Renal pelvis (tissue), 12 donors: ENCODE measurements around the gene OR2AK2. TPM values are rescaled to one million over a fixed set of nuclear protein-coding genes. Genes with fewer than 3 reads are reported as not detected.

Experiments
- DNase-seq: peaks from one replicate; pipeline ENCODE4 v3.0.0-alpha.2; 2013
- long read RNA-seq, 16 experiments: transcript quantifications; one replicate each; lab custom pipeline, GENCODE V29; 2026
- polyA plus RNA-seq, 3 donors: library from polyadenylated mRNA; unstranded; fragments of 120-200 nt; gene quantifications; one replicate each; pipeline ENCODE4 v1.2.1, GENCODE V29; 2013; ENCODE audit not compliant: insufficient read length in 3 of 3

OR2AK2 gene, protein sequence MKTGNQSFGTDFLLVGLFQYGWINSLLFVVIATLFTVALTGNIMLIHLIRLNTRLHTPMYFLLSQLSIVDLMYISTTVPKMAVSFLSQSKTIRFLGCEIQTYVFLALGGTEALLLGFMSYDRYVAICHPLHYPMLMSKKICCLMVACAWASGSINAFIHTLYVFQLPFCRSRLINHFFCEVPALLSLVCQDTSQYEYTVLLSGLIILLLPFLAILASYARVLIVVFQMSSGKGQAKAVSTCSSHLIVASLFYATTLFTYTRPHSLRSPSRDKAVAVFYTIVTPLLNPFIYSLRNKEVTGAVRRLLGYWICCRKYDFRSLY
- not detected for polyA plus RNA-seq
- long read RNA-seq, donor 1 = 0 reads
- long read RNA-seq, donor 2 = 0 reads
- long read RNA-seq, donor 3 = 0 reads
- long read RNA-seq, donor 4 = 0 reads
- long read RNA-seq, donor 5 = 0 reads
- long read RNA-seq, donor 6 = 0 reads
- long read RNA-seq, donor 7 = 0 reads
- long read RNA-seq, donor 8 = 0 reads
- long read RNA-seq, donor 9 = 0 reads
- long read RNA-seq, donor 10 = 0 reads
- long read RNA-seq, donor 11 = 0 reads
- long read RNA-seq, donor 12 = 0 reads
- long read RNA-seq, donor 13 = 0 reads
- long read RNA-seq, donor 14 = 0 reads
- long read RNA-seq, donor 15 = 0 reads
- long read RNA-seq, donor 16 = 0 reads

DNA sequence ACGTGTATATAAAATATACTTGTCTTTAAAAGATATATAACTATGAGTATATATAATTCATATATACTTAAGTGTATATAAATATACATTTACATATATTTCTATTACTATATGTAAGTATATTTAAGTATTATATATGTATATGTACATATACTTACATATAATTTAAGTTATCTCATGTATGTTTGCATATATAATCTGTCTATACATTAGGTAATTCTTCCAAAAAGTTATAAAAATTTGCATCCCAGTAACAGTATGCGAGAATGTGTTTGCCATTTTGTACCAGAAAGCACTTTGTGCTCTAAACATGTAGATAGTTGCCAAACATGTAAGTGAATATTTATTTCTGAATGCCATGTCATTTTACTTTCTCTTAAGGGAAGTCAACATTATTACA lies at the start of gene OR2AK2:
TSS of gene OR2AK2 (plus strand) at position 301 of the 400 bp plus-strand sequence. CDS start 144 bp downstream, outside the sequence.
- DNase-seq = no peak

GRCh38 chr1:247919952-247920351 lies 45.1 kb upstream of the OR2AK2 start, which contains the start of gene OR2T8:
Gene OR2T8 (plus strand): TSS chr1:247920252. CDS start chr1:247921018, 766 bp downstream.
- DNase-seq = no peak

DNA sequence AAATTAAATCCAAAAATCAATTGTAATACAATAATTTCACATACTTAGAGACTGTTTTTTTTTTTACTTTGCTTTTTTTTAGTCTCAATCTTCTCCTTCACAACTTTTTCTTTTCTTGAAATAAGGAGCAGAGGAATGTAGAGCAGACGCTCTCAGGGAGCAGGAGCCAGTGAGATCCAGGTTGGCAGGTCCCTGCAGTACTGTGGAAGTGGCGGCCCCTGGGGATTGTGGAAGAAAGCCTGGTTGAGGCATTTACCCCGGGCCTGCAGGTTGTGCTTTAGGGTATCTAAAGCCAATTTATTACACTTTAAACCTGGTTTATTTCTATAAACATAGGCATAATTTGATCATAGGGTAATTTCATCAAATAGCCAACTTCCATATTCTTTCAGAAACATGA lies 41.1 kb upstream of the OR2AK2 start:
- DNase-seq = no peak

DNA sequence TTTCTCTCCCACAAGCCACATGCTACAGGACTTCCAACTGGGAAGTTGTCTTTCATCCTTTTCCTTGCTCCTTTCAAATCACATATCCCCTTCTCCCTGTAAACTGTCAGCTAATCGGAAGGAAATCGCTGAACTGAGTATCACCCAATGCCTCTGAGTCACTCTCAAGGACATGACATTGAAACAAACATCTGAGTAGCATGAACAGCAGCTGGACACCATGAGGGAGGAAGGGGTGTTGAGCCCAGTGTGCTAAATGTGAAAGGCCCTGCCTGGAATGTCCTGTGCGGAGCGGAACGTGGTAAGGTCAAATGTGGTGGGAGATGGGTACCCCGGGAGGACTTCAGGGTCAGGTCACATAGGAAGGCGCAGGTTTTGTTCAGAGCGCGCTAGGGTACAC lies 40.2 kb upstream of the OR2AK2 start, which contains the start of gene OR2AJ1:
TSS of gene OR2AJ1 (plus strand) at position 22 of the 400 bp plus-strand sequence. CDS start 8,880 bp downstream, outside the sequence.
- no peak for DNase-seq

DNA sequence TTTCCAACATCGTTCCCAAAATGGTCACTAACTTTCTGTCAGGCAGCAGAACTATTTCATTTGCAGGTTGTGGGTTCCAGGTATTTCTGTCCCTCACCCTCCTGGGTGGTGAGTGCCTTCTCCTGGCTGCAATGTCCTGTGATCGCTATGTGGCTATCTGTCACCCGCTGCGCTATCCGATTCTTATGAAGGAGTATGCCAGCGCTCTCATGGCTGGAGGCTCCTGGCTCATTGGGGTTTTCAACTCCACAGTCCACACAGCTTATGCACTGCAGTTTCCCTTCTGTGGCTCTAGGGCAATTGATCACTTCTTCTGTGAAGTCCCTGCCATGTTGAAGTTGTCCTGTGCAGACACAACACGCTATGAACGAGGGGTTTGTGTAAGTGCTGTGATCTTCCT lies 31.0 kb upstream of the OR2AK2 start:
- no peak for DNase-seq

GRCh38 chr1:247935781-247936180 lies 29.3 kb upstream of the OR2AK2 start:
- no peak for DNase-seq

GRCh38 chr1:247936415-247936814 lies 28.6 kb upstream of the OR2AK2 start:
- DNase-seq = no peak

GRCh38 chr1:247936965-247937734 lies 27.9 kb upstream of the OR2AK2 start:
- peak; percentile 63 for DNase-seq

DNA sequence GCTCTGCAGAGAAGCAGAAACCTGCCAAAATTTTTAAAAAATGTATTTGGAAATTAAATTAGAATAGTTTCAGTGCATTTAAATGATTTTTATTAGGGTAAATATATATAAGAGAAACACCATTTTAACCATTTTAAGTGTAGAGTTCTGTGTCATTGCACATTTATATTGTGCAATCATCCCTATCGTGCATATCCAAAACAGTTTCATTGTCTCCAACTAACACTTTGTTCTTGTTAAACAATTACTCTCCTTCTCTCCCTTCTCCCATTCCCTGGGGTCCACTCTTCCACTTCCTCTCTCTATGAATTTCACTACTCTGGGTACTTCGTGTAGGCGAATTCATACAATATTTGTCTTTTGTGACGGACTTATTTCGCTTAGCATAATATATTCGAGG lies 22.4 kb upstream of the OR2AK2 start:
- DNase-seq = no peak

- no peak for DNase-seq
These were observed 16.5 kb upstream of the OR2AK2 start, which contains the start of gene OR2L8 for GRCh38 chr1:247948558-247948957. Gene OR2L8 (plus strand): TSS chr1:247948858. CDS start chr1:247948858, 0 bp downstream.

- DNase-seq = no peak
These were observed 11.6 kb upstream of the OR2AK2 start for GRCh38 chr1:247953408-247953807.

DNA sequence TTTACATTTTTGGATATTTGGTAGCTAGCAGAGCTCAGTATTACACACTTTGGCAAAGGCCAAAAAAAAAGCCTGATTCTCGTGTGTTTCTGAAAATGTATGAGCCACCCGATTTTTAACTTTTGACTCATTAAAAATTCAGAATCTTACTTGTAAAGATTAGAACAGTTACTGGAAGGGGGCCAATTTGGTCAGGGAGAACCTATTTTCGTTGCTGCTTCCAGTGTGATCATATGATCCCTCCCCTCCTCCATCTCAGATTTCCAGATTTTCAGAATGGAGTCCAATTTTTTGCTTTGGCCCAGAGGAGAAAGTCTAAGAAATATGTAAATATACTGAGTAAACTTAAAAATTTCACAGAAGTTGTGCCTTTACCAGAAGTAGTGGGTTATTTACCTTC lies 3.2 kb upstream of the OR2AK2 start:
- no peak for DNase-seq

- DNase-seq = no peak
These were observed 2.0 kb upstream of the OR2AK2 start for GRCh38 chr1:247962911-247963588.

GRCh38 chr1:247966532-247967204 lies 1.6 kb downstream of the OR2AK2 start:
- no peak for DNase-seq

DNA sequence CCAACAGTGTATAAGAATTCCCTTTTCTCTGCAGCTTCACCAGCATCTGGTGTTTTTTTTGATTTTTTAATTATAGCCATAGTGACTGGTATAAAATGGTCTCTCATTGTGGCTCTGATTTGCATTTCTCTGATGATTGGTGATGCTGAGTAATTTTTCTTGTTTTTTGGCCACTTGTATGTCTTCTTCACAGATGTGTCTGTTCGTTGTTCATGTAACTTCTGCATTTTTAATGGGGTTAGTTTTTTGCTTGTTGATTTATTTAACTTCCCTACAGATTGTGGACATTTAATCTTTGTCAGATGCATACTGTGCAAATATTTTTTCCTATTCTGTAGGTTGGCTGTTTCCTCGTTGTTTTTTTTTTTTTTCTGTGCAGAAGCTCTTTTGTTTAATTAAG lies 28.0 kb downstream of the OR2AK2 start:
- DNase-seq = no peak

DNA sequence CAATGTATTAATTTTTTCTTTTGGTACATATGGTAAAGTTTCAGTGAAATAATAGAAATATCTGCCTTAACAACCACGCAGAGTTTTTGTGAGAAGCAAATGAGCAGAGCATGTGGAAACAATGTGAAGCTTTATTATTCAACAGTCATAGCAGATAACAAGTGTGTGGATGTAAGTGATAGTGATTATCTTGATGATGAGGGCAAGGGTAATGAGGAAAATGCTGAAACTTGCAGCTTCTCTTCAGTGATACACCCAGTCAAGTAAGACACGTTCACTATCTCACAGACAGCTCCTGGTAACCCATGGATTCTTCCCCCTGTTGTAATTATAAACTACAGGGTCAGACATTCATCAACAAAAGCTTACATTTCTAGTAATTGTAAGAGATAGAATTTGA lies 33.8 kb downstream of the OR2AK2 start:
- DNase-seq = no peak

DNA sequence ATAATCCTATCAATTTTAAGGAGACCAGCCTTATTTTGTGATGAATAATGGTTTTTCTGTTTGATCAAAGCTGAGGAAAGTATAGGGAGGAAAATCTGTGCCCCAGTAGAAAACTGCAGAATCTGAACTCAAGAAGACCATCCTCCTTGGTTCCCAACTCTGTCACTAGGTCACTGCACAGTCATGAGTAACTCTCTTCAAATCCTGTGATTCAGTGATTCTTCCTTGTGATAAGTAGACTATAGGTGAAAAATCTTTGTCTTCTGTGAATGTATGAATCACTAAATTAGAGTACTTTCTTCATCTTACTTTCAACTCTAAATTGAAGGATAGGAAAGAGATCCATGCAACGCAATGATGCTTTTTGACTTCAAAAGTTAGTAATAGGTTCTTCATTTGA lies 35.1 kb downstream of the OR2AK2 start:
- DNase-seq = no peak

DNA sequence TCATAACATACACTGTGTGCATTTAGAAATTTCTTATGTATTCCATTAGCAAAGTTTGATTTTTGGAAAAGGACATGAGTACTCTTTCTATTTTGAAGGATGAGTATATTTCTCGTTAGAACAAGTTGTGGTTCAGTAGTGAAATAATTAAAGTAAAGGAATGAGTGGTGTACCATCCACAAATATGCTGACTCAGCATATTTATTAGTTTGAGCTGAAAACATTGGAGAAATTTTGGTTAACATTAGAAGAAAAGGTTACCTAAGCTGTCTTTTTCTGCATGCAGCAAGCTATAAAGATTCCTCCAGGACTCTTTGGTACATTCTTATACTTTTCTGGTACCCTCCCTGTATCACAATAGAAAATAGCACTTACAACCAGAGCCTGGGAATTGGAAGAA lies 42.7 kb downstream of the OR2AK2 start:
- no peak for DNase-seq

- no peak for DNase-seq
These were observed 44.6 kb downstream of the OR2AK2 start for GRCh38 chr1:248009681-248010080.

GRCh38 chr1:248013229-248013710 lies 48.2 kb downstream of the OR2AK2 start, which contains the start of gene OR2L5:
Gene OR2L5 (plus strand): TSS chr1:248013660. CDS start chr1:248021948, 8,288 bp downstream.
- no peak for DNase-seq

DNA sequence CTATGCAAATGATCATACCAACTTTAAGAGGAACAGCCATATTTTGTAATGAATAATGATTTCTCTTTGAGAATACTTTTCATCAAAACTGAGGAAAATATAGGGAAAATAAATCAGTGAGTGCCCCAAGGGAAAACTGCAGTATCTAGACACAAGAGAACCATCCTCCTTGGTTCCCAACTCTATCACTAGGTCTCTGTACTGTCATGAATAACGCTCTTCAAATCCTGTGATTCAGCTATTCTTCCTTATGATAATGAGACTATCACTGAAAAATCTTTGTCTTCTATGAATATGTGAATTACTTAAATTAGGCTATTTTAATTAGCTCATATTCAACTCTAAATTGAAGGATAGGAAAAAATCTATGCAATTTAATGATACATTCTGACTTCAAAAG lies 50.8 kb downstream of the OR2AK2 start:
- DNase-seq = no peak
